ENCODE measurements around the gene FNBP1L. TPM values are rescaled to one million over a fixed set of nuclear protein-coding genes. Genes with fewer than 3 reads are reported as not detected.

FNBP1L gene
- total and polyA plus RNA-seq, 2 donors (not counting 1 experiment from before 2014, with no cell fraction given): 0.86 to 5.4 TPM

GRCh38 chr1:93499075-93499474 lies 51.2 kb downstream of the FNBP1L start:
- H3K27ac Mint-ChIP-seq: no peak overlapping the region
- no peaks in the 10 kb centered on the region for H3K27me3 Mint-ChIP-seq
- H3K4me3 ChIP-seq (ENCODE audit: control extremely low read depth in 1 of 5, extremely low read depth in 1 of 5, insufficient read depth in 1 of 5, low read depth in 2 of 5, low read length in 4 of 5): no peak overlapping the region
- no peak for ATAC-seq (ENCODE audit: low read depth)
- DNase-seq: no peak
- H4K20me1 ChIP-seq (ENCODE audit: control insufficient read depth, insufficient read depth, low read length, poor library complexity, severe bottlenecking): no peaks in the 10 kb centered on the region
- 75% methylated on average over 1 of the region's 2 CpGs for WGBS (ENCODE audit: insufficient coverage)
- H3K9ac ChIP-seq (ENCODE audit: low read length): no peak overlapping the region
- POLR2A ChIA-PET: no interaction called here
- no peaks in the 10 kb centered on the region for H3K4me1 Mint-ChIP-seq
- H3K4me2 ChIP-seq (replicated peaks; ENCODE audit: low read depth, low read length, poor library complexity, severe bottlenecking): no peak overlapping the region
- no peaks in the 10 kb centered on the region for H3K4me1 ChIP-seq (ENCODE audit: control insufficient read depth in 2 of 2, insufficient read depth in 2 of 2, low read length in 2 of 2)
- no peak overlapping the region for H3K4me3 Mint-ChIP-seq
- H3K27ac ChIP-seq (ENCODE audit: low read length in 2 of 2): no peak overlapping the region
- peaks cover 4% of the 10 kb centered on the region for H3K9me3 Mint-ChIP-seq (ENCODE audit: insufficient read depth)
- no peaks in the 10 kb centered on the region for H3K27me3 ChIP-seq (replicated peaks in 1 of 4; ENCODE audit: control extremely low read depth in 1 of 4, control insufficient read depth in 3 of 4, insufficient read depth in 4 of 4, low read length in 3 of 4)
- no peaks in the 10 kb centered on the region for H3K79me2 ChIP-seq (ENCODE audit: control insufficient read depth, insufficient read depth, low read length)
- TF ChIP-seq CTCF (IDR thresholded peaks at IDR 0.05) (no peak), EZH2 (IDR thresholded peaks at IDR 0.05; ENCODE audit: borderline replicate concordance, insufficient read depth, low read depth, low read length, poor library complexity, severe bottlenecking) (no peak)
- H2AFZ ChIP-seq (ENCODE audit: insufficient read depth, low read depth, low read length, poor library complexity, severe bottlenecking): no peak overlapping the region
- CTCF ChIA-PET: no interaction called here
- H3K9me3 ChIP-seq (ENCODE audit: control extremely low read depth in 1 of 3, control insufficient read depth in 2 of 3, insufficient read depth in 1 of 3, low read length in 2 of 3): no peaks in the 10 kb centered on the region
- no peaks in the 10 kb centered on the region for H3K36me3 ChIP-seq (replicated peaks in 1 of 2; ENCODE audit: control extremely low read depth in 1 of 2, control insufficient read depth in 1 of 2, extremely low read depth in 1 of 2, insufficient read depth in 2 of 2, low read length in 1 of 2)
- intact Hi-C loops (cut with micrococcal nuclease): no loop called here

GRCh38 chr1:93499533-93499932 lies 51.6 kb downstream of the FNBP1L start:
- Histone ChIP-seq H3K79me2 (ENCODE audit: control insufficient read depth, insufficient read depth, low read length) (no peaks in the 10 kb centered on the region), H3K4me1 (ENCODE audit: control insufficient read depth in 2 of 2, insufficient read depth in 2 of 2, low read length in 2 of 2) (no peaks in the 10 kb centered on the region), H3K36me3 (replicated peaks in 1 of 2; ENCODE audit: control extremely low read depth in 1 of 2, control insufficient read depth in 1 of 2, extremely low read depth in 1 of 2, insufficient read depth in 2 of 2, low read length in 1 of 2) (no peaks in the 10 kb centered on the region), H3K27ac (ENCODE audit: low read length in 2 of 2) (no peak overlapping the region), H3K27me3 (replicated peaks in 1 of 4; ENCODE audit: control extremely low read depth in 1 of 4, control insufficient read depth in 3 of 4, insufficient read depth in 4 of 4, low read length in 3 of 4) (no peaks in the 10 kb centered on the region), H3K4me2 (replicated peaks; ENCODE audit: low read depth, low read length, poor library complexity, severe bottlenecking) (no peak overlapping the region), H4K20me1 (ENCODE audit: control insufficient read depth, insufficient read depth, low read length, poor library complexity, severe bottlenecking) (no peaks in the 10 kb centered on the region), H2AFZ (ENCODE audit: insufficient read depth, low read depth, low read length, poor library complexity, severe bottlenecking) (no peak overlapping the region), H3K9ac (ENCODE audit: low read length) (no peak overlapping the region), H3K4me3 (ENCODE audit: control extremely low read depth in 1 of 5, extremely low read depth in 1 of 5, insufficient read depth in 1 of 5, low read depth in 2 of 5, low read length in 4 of 5) (no peak overlapping the region), H3K9me3 (ENCODE audit: control extremely low read depth in 1 of 3, control insufficient read depth in 2 of 3, insufficient read depth in 1 of 3, low read length in 2 of 3) (no peaks in the 10 kb centered on the region)
- ATAC-seq (ENCODE audit: low read depth) (no peak), DNase-seq (no peak)
- H3K27ac Mint-ChIP-seq: no peak overlapping the region
- no peaks in the 10 kb centered on the region for H3K27me3 Mint-ChIP-seq
- no CpG with 5 or more reads among the region's 4 CpGs for WGBS (ENCODE audit: insufficient coverage)
- ChIA-PET POLR2A (no interaction called here), CTCF (no interaction called here)
- TF ChIP-seq EZH2 (IDR thresholded peaks at IDR 0.05; ENCODE audit: borderline replicate concordance, insufficient read depth, low read depth, low read length, poor library complexity, severe bottlenecking) (no peak), CTCF (IDR thresholded peaks at IDR 0.05) (no peak)
- H3K4me3 Mint-ChIP-seq: no peak overlapping the region
- peaks cover 4% of the 10 kb centered on the region for H3K9me3 Mint-ChIP-seq (ENCODE audit: insufficient read depth)
- H3K4me1 Mint-ChIP-seq: no peaks in the 10 kb centered on the region
- intact Hi-C loops (cut with micrococcal nuclease): no loop called here
